ENCODE data around the gene NLRC5. TPM values are rescaled to one million over a fixed set of nuclear protein-coding genes. Genes with fewer than 3 reads are reported as not detected.

Gene NLRC5
- total RNA-seq, 1 experiment from 2014 or later, result 1.6 TPM

GRCh38 chr16:57100445-57100844 is 111.1 kb downstream of the NLRC5 start:
- DNase-seq, result no peak
- intact Hi-C loops (cut with micrococcal nuclease; ENCODE audit: unreplicated experiment), result no loop called here
- H3K27me3 ChIP-seq (replicated peaks; ENCODE audit: control insufficient read depth, insufficient read depth, low read length), result no peaks in the 10 kb centered on the region
- Mint-ChIP-seq H3K27ac (ENCODE audit: unreplicated experiment) (no peak overlapping the region), H3K4me1 (ENCODE audit: low read depth, unreplicated experiment) (peaks cover 9% of the 10 kb centered on the region), H3K27me3 (ENCODE audit: insufficient read depth, unreplicated experiment) (no peaks in the 10 kb centered on the region), H3K4me3 (ENCODE audit: unreplicated experiment) (no peak overlapping the region), H3K36me3 (ENCODE audit: insufficient read depth, unreplicated experiment) (peaks cover 11% of the 10 kb centered on the region), H3K9me3 (ENCODE audit: unreplicated experiment) (no peaks in the 10 kb centered on the region)
- CTCF ChIA-PET, result no interaction called here
- no peaks in the 10 kb centered on the region for H3K9me3 ChIP-seq
- POLR2A ChIA-PET, result no interaction called here
- no peak overlapping the region for H3K4me3 ChIP-seq (ENCODE audit: low read depth, low read length)
- TF ChIP-seq CTCF (IDR thresholded peaks at IDR 0.05; ENCODE audit: insufficient read depth in 1 of 2, low read depth in 1 of 2, low read length in 1 of 2, severe bottlenecking in 1 of 2, unreplicated experiment in 1 of 2), result no peak
- BruUV-seq (replicated peaks), result no TSS peak
- H3K36me3 ChIP-seq (ENCODE audit: control insufficient read depth, insufficient read depth, low read length), result peaks cover 1% of the 10 kb centered on the region; the same call in 1 of the 2 replicates
- no peaks in the 10 kb centered on the region for H3K4me1 ChIP-seq

- CTCF ChIA-PET, result interaction anchor here (1.3 kb wide), 1 partner anchor 10 kb away, joined by 9 read pairs; the partner anchor contains the start of gene CPNE2
- no TSS peak for BruUV-seq (replicated peaks)
- intact Hi-C loops (cut with micrococcal nuclease; ENCODE audit: unreplicated experiment), result no loop called here
- H3K27me3 ChIP-seq (replicated peaks; ENCODE audit: control insufficient read depth, insufficient read depth, low read length), result no peaks in the 10 kb centered on the region
- Mint-ChIP-seq H3K27me3 (ENCODE audit: insufficient read depth, unreplicated experiment) (no peaks in the 10 kb centered on the region), H3K36me3 (ENCODE audit: insufficient read depth, unreplicated experiment) (peaks cover 21% of the 10 kb centered on the region), H3K9me3 (ENCODE audit: unreplicated experiment) (no peaks in the 10 kb centered on the region), H3K4me1 (ENCODE audit: low read depth, unreplicated experiment) (peaks cover 9% of the 10 kb centered on the region), H3K27ac (ENCODE audit: unreplicated experiment) (no peak overlapping the region), H3K4me3 (ENCODE audit: unreplicated experiment) (no peak overlapping the region)
- H3K9me3 ChIP-seq, result no peaks in the 10 kb centered on the region
- H3K36me3 ChIP-seq (ENCODE audit: control insufficient read depth, insufficient read depth, low read length), result no peaks in the 10 kb centered on the region
- TF ChIP-seq CTCF (IDR thresholded peaks at IDR 0.05; ENCODE audit: insufficient read depth in 1 of 2, low read depth in 1 of 2, low read length in 1 of 2, severe bottlenecking in 1 of 2, unreplicated experiment in 1 of 2), result no peak
- H3K4me1 ChIP-seq, result no peaks in the 10 kb centered on the region
- POLR2A ChIA-PET, result no interaction called here
- no peak for DNase-seq
- no peak overlapping the region for H3K4me3 ChIP-seq (ENCODE audit: low read depth, low read length)
Observed at GRCh38 chr16:57102888-57103851, 113.8 kb downstream of the NLRC5 start.

- Histone ChIP-seq H3K27me3 (replicated peaks; ENCODE audit: control insufficient read depth, insufficient read depth, low read length) (no peaks in the 10 kb centered on the region), H3K4me1 (peaks cover 14% of the 10 kb centered on the region), H3K9me3 (no peaks in the 10 kb centered on the region), H3K36me3 (ENCODE audit: control insufficient read depth, insufficient read depth, low read length) (no peaks in the 10 kb centered on the region), H3K4me3 (ENCODE audit: low read depth, low read length) (no peak overlapping the region)
- no TSS peak for BruUV-seq (replicated peaks)
- ChIA-PET POLR2A (no interaction called here), CTCF (interaction anchor here (1.6 kb wide), 1 partner anchor 12 kb away, joined by 6 read pairs; the partner anchor contains the start of gene CPNE2)
- TF ChIP-seq CTCF (IDR thresholded peaks at IDR 0.05; ENCODE audit: insufficient read depth in 1 of 2, low read depth in 1 of 2, low read length in 1 of 2, severe bottlenecking in 1 of 2, unreplicated experiment in 1 of 2), result no peak
- Mint-ChIP-seq H3K4me3 (ENCODE audit: unreplicated experiment) (no peak overlapping the region), H3K36me3 (ENCODE audit: insufficient read depth, unreplicated experiment) (peaks cover 21% of the 10 kb centered on the region), H3K4me1 (ENCODE audit: low read depth, unreplicated experiment) (peaks cover 21% of the 10 kb centered on the region), H3K9me3 (ENCODE audit: unreplicated experiment) (no peaks in the 10 kb centered on the region), H3K27ac (ENCODE audit: unreplicated experiment) (no peak overlapping the region), H3K27me3 (ENCODE audit: insufficient read depth, unreplicated experiment) (no peaks in the 10 kb centered on the region)
- no peak for DNase-seq
- intact Hi-C loops (cut with micrococcal nuclease; ENCODE audit: unreplicated experiment), result no loop called here
Observed at GRCh38 chr16:57104706-57105105, 115.3 kb downstream of the NLRC5 start.
